Liver (tissue), 3 donors: ENCODE results near the gene MEIOC.

Experiments used
- ATF3 ChIP-seq: IDR thresholded peaks from 2 replicates; pipeline ENCODE4 v1.6.1; 2016; ENCODE audit warnings: antibody characterized with exemption
- CTCF ChIP-seq: fragments of 150-350 bp; IDR thresholded peaks from 2 replicates; pipeline ENCODE4 v1.5.1; 2017; ENCODE audit warnings: improper control_type of control experiment, low read depth, low read length; ENCODE audit not compliant: missing input control
- EGR1 ChIP-seq, 2 donors: IDR thresholded peaks; 2 replicates each; pipeline ENCODE4 v1.6.1; 2016 to 2018; ENCODE audit warnings: antibody characterized with exemption in 2 of 2, low read depth in 2 of 2
- GABPA ChIP-seq, 2 donors: IDR thresholded peaks in 1 of 2; conservative IDR thresholded peaks in 1 of 2; 2 replicates each; pipeline ENCODE4 v1.6.1; 2016; ENCODE audit warnings: antibody characterized with exemption in 2 of 2, mild to moderate bottlenecking in 1 of 2, moderate library complexity in 1 of 2
- JUND ChIP-seq, 2 donors: IDR thresholded peaks; 2 replicates each; pipeline ENCODE4 v1.6.1; 2016; ENCODE audit warnings: antibody characterized with exemption in 2 of 2
- MAX ChIP-seq: IDR thresholded peaks from 2 replicates; pipeline ENCODE4 v1.6.1; 2016; ENCODE audit warnings: antibody characterized with exemption
- REST ChIP-seq: IDR thresholded peaks from 2 replicates; pipeline ENCODE4 v1.6.1; 2016; ENCODE audit warnings: antibody characterized with exemption, mild to moderate bottlenecking
- RXRA ChIP-seq, 2 donors: IDR thresholded peaks; 2 replicates each; pipeline ENCODE4 v1.6.1; 2017 to 2018; ENCODE audit warnings: antibody characterized with exemption in 2 of 2, mild to moderate bottlenecking in 1 of 2
- TAF1 ChIP-seq: conservative IDR thresholded peaks from 2 replicates; pipeline ENCODE4 v1.6.1; 2016; ENCODE audit warnings: antibody characterized with exemption, mild to moderate bottlenecking
- donor health status: healthy.
- donor health status: healthy.

- TF ChIP-seq CTCF (no peak), JUND (IDR thresholded peaks at IDR 0.05) (no peak), RXRA (IDR thresholded peaks at IDR 0.05) (no peak), EGR1 (IDR thresholded peaks at IDR 0.05; ENCODE audit: low read depth in 2 of 2) (no peak), ATF3 (no peak), MAX (no peak), TAF1 (no peak), GABPA (IDR thresholded peaks at IDR 0.05 in 1 of 2, conservative IDR thresholded peaks at IDR 0.05 in 1 of 2) (no peak), REST (no peak)
These were observed 33.1 kb upstream of the MEIOC start for GRCh38 chr17:44623070-44623725.
